Lung (tissue), 12 donors: ENCODE results near the gene TMEM30A. TPM values are rescaled to one million over a fixed set of nuclear protein-coding genes. Genes with fewer than 3 reads are reported as not detected.

Source experiments
- ATAC-seq: fragments of 200-7000 bp; cut with Tn5 transposase; one replicate; pipeline ENCODE4 v1.9.1; 2020; ENCODE audit warnings: moderate number of reproducible peaks; ENCODE audit not compliant: insufficient read depth, low FRiP score
- DNase-seq, 3 donors: peaks; one replicate each; pipeline ENCODE4 v3.0.0-alpha.2; 2013 to 2017
- H3K27ac ChIP-seq, 2 donors: one replicate each; pipeline ENCODE4 v1.5.1; 2013; ENCODE audit warnings: mild to moderate bottlenecking in 2 of 2, moderate library complexity in 2 of 2, control low read depth in 1 of 2, inconsistent platforms in 1 of 2, low read depth in 1 of 2, low read length in 1 of 2
- H3K27me3 ChIP-seq, 3 donors: one replicate each; pipeline ENCODE4 v1.5.1; 2013; ENCODE audit warnings: low read length in 2 of 3; ENCODE audit not compliant: control insufficient read depth in 3 of 3, insufficient read depth in 3 of 3
- H3K36me3 ChIP-seq, 4 donors: one replicate each; pipeline ENCODE4 v1.5.1; 2013; ENCODE audit warnings: low read length in 4 of 4, mild to moderate bottlenecking in 1 of 4, moderate library complexity in 1 of 4; ENCODE audit not compliant: control insufficient read depth in 4 of 4, insufficient read depth in 4 of 4
- H3K4me1 ChIP-seq, 5 donors: one replicate each; pipeline ENCODE4 v1.5.1; 2013; ENCODE audit warnings: low read length in 5 of 5, mild to moderate bottlenecking in 2 of 5, moderate library complexity in 1 of 5; ENCODE audit not compliant: control insufficient read depth in 5 of 5, insufficient read depth in 5 of 5
- H3K4me3 ChIP-seq: one replicate; pipeline ENCODE4 v1.5.1; 2013; ENCODE audit warnings: mild to moderate bottlenecking, control low read depth, moderate library complexity
- H3K9ac ChIP-seq, 2 donors: one replicate each; pipeline ENCODE4 v1.5.1; 2013; ENCODE audit warnings: low read length in 2 of 2, control low read depth in 1 of 2; ENCODE audit not compliant: insufficient read depth in 1 of 2
- H3K9me3 ChIP-seq, 4 donors: one replicate each; pipeline ENCODE4 v1.5.1; 2013; ENCODE audit warnings: low read length in 3 of 4, mild to moderate bottlenecking in 1 of 4, moderate library complexity in 1 of 4; ENCODE audit not compliant: control insufficient read depth in 4 of 4, insufficient read depth in 3 of 4
- WGBS, 2 donors: extraction: QIAGEN DNeasy Blood & Tissue Kit; methylation state at CpG; one replicate each; pipeline ENCODE4 v1.1.7; 2013; 5-methylcytosine and 5-hydroxymethylcytosine counted together
- polyA plus RNA-seq, 2 donors: library from polyadenylated mRNA; stranded (reverse); fragments of 200-250 nt; gene quantifications; one replicate each; pipeline ENCODE4 v1.2.1, GENCODE V29; 2013
- total RNA-seq, 2 donors: library from RNA; depleted of rRNA in 1 of 2; stranded (reverse); fragments of >200 nt in 1 of 2; gene quantifications; one replicate each; pipeline ENCODE4 v1.2.1, GENCODE V29; 2014 to 2021
- TF ChIP-seq, protein P1 (sequence below): IDR thresholded peaks from 2 replicates; pipeline ENCODE4 v1.5.1; 2012; ENCODE audit warnings: mild to moderate bottlenecking; ENCODE audit errors: control extremely low read depth, extremely low read depth
- donor health status: control.
- donor health status: control.
- donor health status: Bipolar disorder and iron deficiency.
- donor health status: healthy.
- donor health status: DM: yes; HTN: yes; CAD: no.

Gene TMEM30A
- total and polyA plus RNA-seq, 4 donors: 46.4 to 164 (median 99.4) TPM

DNA sequence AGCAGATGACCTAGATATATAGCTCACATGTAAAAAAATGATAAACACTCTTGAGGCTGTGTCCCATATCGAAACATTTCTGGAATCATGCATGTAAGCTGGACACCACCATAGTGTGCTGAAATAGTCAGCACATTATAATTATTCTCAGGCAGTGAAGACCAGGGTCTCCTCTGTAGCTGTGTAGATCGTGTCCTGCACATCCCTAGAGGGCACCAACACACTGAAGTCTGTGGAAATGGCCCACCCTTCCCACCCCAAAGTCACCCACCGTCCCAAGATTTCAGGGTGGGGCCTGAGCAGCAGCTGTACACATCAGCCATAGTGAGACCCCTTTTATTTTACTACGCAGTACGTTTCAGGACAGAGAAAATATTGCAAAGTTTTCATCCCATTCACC is 21.0 kb upstream of the TMEM30A start:
- H3K27ac ChIP-seq: no peak overlapping the region
- peaks cover 0 to 34% (median 6%) of the 10 kb centered on the region in 5 donors for H3K4me1 ChIP-seq
- no peaks in the 10 kb centered on the region for H3K27me3 ChIP-seq
- ATAC-seq: no peak
- no peaks in the 10 kb centered on the region for H3K9me3 ChIP-seq
- peak in 2 of 3 donors; percentile 28 to 47 for DNase-seq
- no peak overlapping the region for H3K9ac ChIP-seq
- WGBS, 2 donors: 69 to 76% methylated on average over 5 of the region's 5 CpGs
- peaks cover 0 to 7% (median under 1%) of the 10 kb centered on the region in 4 donors for H3K36me3 ChIP-seq
- no peak overlapping the region for H3K4me3 ChIP-seq
- TF ChIP-seq, protein P1, sequence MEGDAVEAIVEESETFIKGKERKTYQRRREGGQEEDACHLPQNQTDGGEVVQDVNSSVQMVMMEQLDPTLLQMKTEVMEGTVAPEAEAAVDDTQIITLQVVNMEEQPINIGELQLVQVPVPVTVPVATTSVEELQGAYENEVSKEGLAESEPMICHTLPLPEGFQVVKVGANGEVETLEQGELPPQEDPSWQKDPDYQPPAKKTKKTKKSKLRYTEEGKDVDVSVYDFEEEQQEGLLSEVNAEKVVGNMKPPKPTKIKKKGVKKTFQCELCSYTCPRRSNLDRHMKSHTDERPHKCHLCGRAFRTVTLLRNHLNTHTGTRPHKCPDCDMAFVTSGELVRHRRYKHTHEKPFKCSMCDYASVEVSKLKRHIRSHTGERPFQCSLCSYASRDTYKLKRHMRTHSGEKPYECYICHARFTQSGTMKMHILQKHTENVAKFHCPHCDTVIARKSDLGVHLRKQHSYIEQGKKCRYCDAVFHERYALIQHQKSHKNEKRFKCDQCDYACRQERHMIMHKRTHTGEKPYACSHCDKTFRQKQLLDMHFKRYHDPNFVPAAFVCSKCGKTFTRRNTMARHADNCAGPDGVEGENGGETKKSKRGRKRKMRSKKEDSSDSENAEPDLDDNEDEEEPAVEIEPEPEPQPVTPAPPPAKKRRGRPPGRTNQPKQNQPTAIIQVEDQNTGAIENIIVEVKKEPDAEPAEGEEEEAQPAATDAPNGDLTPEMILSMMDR: no peak

DNA sequence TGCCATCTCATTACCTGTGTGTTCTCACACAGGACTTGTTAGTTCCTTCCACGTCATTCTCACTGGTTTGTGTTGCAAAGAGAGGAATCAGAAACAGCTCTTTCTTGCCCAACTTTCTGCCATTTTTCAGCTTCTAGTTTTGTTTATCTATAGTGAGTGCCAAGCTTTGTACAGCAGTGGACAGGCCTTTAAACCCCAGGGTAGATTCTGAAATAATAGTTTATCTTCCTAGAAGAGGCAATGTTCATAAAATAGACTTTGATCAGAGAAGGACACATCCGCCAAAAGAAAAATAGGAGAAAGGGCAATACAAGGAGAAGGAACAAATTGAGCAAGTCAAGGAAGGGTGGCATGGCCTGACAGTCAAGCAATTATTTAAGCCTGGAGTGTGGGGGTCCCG is 17.7 kb upstream of the TMEM30A start:
- TF ChIP-seq, protein P1: no peak
- DNase-seq (no peak), ATAC-seq (no peak)
- Histone ChIP-seq H3K4me3 (no peak overlapping the region), H3K9ac (no peak overlapping the region), H3K36me3 (peaks cover 0 to 2% (median 0%) of the 10 kb centered on the region in 4 donors), H3K27ac (no peak overlapping the region), H3K27me3 (no peaks in the 10 kb centered on the region), H3K9me3 (no peaks in the 10 kb centered on the region), H3K4me1 (peaks cover 2 to 40% (median 5%) of the 10 kb centered on the region in 5 donors)
- WGBS, 2 donors: 81 to 88% methylated on average over 3 of the region's 3 CpGs

DNA sequence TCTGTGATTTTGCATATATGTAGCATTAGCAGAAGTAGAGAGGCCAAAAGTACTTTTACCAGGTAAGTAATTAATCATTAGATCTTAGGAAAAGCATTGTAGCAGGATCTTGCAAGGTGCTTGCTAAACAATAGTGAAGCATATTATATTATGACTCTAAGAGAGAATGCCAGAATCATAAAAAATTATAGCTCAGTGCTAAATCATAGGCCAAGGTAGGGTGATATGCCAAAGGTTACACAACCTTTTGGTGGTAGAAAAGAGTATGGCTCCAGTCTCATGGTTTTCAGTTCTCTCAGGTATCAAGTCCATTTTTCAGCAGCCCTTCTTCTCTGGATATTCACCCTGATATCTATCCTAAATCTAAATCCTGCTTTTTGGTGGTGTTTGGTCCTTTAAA is 16.9 kb upstream of the TMEM30A start:
- Histone ChIP-seq H3K27ac (no peak overlapping the region), H3K9me3 (no peaks in the 10 kb centered on the region), H3K4me3 (no peak overlapping the region), H3K27me3 (no peaks in the 10 kb centered on the region), H3K4me1 (peaks cover 2 to 40% (median 5%) of the 10 kb centered on the region in 5 donors), H3K36me3 (peaks cover 0 to 2% (median 0%) of the 10 kb centered on the region in 4 donors), H3K9ac (no peak overlapping the region)
- DNase-seq (no peak), ATAC-seq (no peak)
- TF ChIP-seq, protein P1: no peak

DNA sequence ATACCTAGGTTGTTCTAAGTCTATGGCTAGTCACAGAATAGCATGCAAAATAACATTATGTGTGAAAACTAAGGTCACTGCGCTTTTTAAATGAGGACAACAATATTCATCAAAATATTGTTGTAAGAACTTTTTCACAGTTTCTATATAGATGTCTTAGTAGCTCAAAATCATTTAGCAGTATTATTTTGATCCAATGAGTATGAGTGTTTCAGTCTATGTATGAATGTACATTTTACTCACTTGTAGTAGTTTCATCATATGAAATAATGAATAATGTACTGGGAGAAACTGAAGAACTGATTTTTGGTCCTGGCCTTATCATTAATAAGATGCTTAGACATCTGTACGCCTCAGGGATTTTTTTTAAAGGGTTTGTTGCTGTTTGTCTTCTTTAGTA is 16.5 kb upstream of the TMEM30A start:
- H3K27me3 ChIP-seq: no peaks in the 10 kb centered on the region

More for the DNA sequence above, 16.5 kb upstream of the TMEM30A start:
- no peak for DNase-seq
- H3K4me1 ChIP-seq: peaks cover 2 to 36% (median 5%) of the 10 kb centered on the region in 5 donors
- TF ChIP-seq, protein P1: no peak
- no peaks in the 10 kb centered on the region for H3K9me3 ChIP-seq
- no peak for ATAC-seq
- no peak overlapping the region for H3K9ac ChIP-seq
- no peak overlapping the region for H3K4me3 ChIP-seq
- 95 to 97% methylated on average over 2 of the region's 2 CpGs for WGBS, 2 donors
- peaks cover 0 to 2% (median 0%) of the 10 kb centered on the region in 4 donors for H3K36me3 ChIP-seq
- no peak overlapping the region for H3K27ac ChIP-seq
